ENCODE results near the gene ZBTB26. TPM values are rescaled to one million over a fixed set of nuclear protein-coding genes. Genes with fewer than 3 reads are reported as not detected.

ZBTB26 gene
- total and polyA plus RNA-seq, 10 of the 15 experiments (the other 5 are each of a cell fraction or from before 2014, with no cell fraction given) = 1.8 to 19.5 (median 4.5) TPM

GRCh38 chr9:122936464-122936863, 5.2 kb upstream of the ZBTB26 start:
- BruUV-seq (replicated peaks) = no TSS peak
- no peak overlapping the region for H3K4me3 ChIP-seq
- peaks cover 44% of the 10 kb centered on the region for H3K79me2 ChIP-seq (ENCODE audit: control insufficient read depth, insufficient read depth, low read length)
- ATAC-seq (no peak), FAIRE-seq (no peak), DNase-seq (ENCODE audit: low read depth, low spot score) (no peak)
- no peaks in the 10 kb centered on the region for H3K27me3 ChIP-seq (replicated peaks in 1 of 2; ENCODE audit: control insufficient read depth in 2 of 2, insufficient read depth in 2 of 2, low read length in 1 of 2)
- H3K9ac ChIP-seq (ENCODE audit: control insufficient read depth, insufficient read depth, low read length) = no peak overlapping the region
- CTCF ChIA-PET = no interaction called here
- no peak overlapping the region for H3K27ac ChIP-seq (ENCODE audit: control insufficient read depth, insufficient read depth)
- POLR2A ChIA-PET = interaction anchor here (1.0 kb wide), 1 partner anchor 31 kb away, joined by 3 read pairs; the partner anchor contains the start of gene RC3H2
- in situ Hi-C loops (cut with MboI) (no loop called here), intact Hi-C loops (cut with micrococcal nuclease; ENCODE audit: unreplicated experiment) (no loop called here)
- SMC1A ChIA-PET (ENCODE audit: uncharacterized antibody, unreplicated experiment) = interaction anchor here (2.4 kb wide), 1 partner anchor 11 kb away, joined by 6 read pairs; no protein-coding TSS in a partner anchor
- H3K9me3 ChIP-seq (replicated peaks; ENCODE audit: control insufficient read depth, insufficient read depth, low read length) = no peaks in the 10 kb centered on the region
- H4K20me1 ChIP-seq (ENCODE audit: control insufficient read depth, insufficient read depth) = no peaks in the 10 kb centered on the region
- H3K36me3 ChIP-seq (ENCODE audit: control insufficient read depth in 2 of 2, insufficient read depth in 2 of 2, low read length in 1 of 2) = peaks cover 0 to 19% of the 10 kb centered on the region in 2 experiments; a peak in 1 of 4 replicates
- RAD21 ChIA-PET (ENCODE audit: unreplicated experiment) = no interaction called here
- no peak overlapping the region for H3K4me2 ChIP-seq (ENCODE audit: control insufficient read depth, insufficient read depth)
- peaks cover 9% of the 10 kb centered on the region; the same call in 1 of the 2 replicates for H3K4me1 ChIP-seq (ENCODE audit: control insufficient read depth, insufficient read depth, low read length)
- H2AFZ ChIP-seq (ENCODE audit: control insufficient read depth, low read depth, low read length) = no peak overlapping the region
- TF ChIP-seq IRF4 (IDR thresholded peaks at IDR 0.05; ENCODE audit: low read depth, low read length) (no peak), SUZ12 (IDR thresholded peaks at IDR 0.05; ENCODE audit: unreplicated experiment) (no peak), ZNF217 (IDR thresholded peaks at IDR 0.05) (no peak), EZH2 (IDR thresholded peaks at IDR 0.05; ENCODE audit: borderline replicate concordance, control insufficient read depth, low read depth, low read length) (no peak), IRF3 (IDR thresholded peaks at IDR 0.05) (no peak), NKRF (conservative IDR thresholded peaks at IDR 0.05) (no peak), FOXK2 (IDR thresholded peaks at IDR 0.05) (no peak), NFYB (IDR thresholded peaks at IDR 0.05; ENCODE audit: insufficient read depth, low read depth, low read length) (no peak), EP300 (IDR thresholded peaks at IDR 0.05; ENCODE audit: borderline replicate concordance in 1 of 2, control insufficient read depth in 1 of 2, low read depth in 2 of 2, low read length in 2 of 2) (no peak), KDM1A (IDR thresholded peaks at IDR 0.05; ENCODE audit: borderline replicate concordance) (no peak), YY1 (IDR thresholded peaks at IDR 0.05; ENCODE audit: low read depth, low read length) (no peak), MEF2A (IDR thresholded peaks at IDR 0.05; ENCODE audit: insufficient read depth, low read depth, low read length) (no peak), ZBED1 (IDR thresholded peaks at IDR 0.05; ENCODE audit: borderline replicate concordance) (no peak), E2F8 (IDR thresholded peaks at IDR 0.05; ENCODE audit: low read depth, partially characterized antibody) (no peak), NBN (IDR thresholded peaks at IDR 0.05) (no peak), MYB (IDR thresholded peaks at IDR 0.05; ENCODE audit: borderline replicate concordance, low read depth, low read length) (no peak), MTA2 (IDR thresholded peaks at IDR 0.05; ENCODE audit: low read depth) (no peak), HDAC6 (IDR thresholded peaks at IDR 0.05; ENCODE audit: unreplicated experiment) (no peak)
- WGBS (ENCODE audit: insufficient coverage, insufficient replicate concordance, low lambda C conversion rate, missing lambda C conversion rate) = 97% methylated on average over 5 of the region's 5 CpGs
